HepG2 (cell line): Measurements from ENCODE around the gene NLRP12. TPM values are rescaled to one million over a fixed set of nuclear protein-coding genes. Genes with fewer than 3 reads are reported as not detected.
A peak's percentile ranks its signal among the peaks of the same experiment; 100 is the strongest.

Source experiments
- HNRNPLL ChIP-seq: fragments of 200-400 bp; formaldehyde crosslinking; IDR thresholded peaks from 2 replicates; pipeline ENCODE4 v1.6.1; 2017; ENCODE audit warnings: mild to moderate bottlenecking, low read depth, low read length; ENCODE audit not compliant: poor library complexity, severe bottlenecking
- KMT2B ChIP-seq: IDR thresholded peaks from 2 replicates; pipeline ENCODE4 v1.6.1; 2016; ENCODE audit warnings: missing genetic modification reagents, missing compliant biosample characterization
- LCORL ChIP-seq, 2 experiments: fragments of 450-650 bp in 1 of 2; sonication (generic) in 1 of 2; formaldehyde crosslinking in 1 of 2; IDR thresholded peaks; 2 replicates each; pipeline versions ENCODE4 v1.5.0 to v1.6.1; 2017 to 2020; ENCODE audit warnings: antibody characterized with exemption in 1 of 2, missing genetic modification reagents in 1 of 2
- MAFF ChIP-seq: IDR thresholded peaks from 2 replicates; pipeline ENCODE4 v1.6.1; 2011; ENCODE audit warnings: low read depth, low read length, improper control_type of control experiment
- MAFK ChIP-seq, 2 experiments: IDR thresholded peaks in 1 of 2; conservative IDR thresholded peaks in 1 of 2; 2 replicates each; pipeline ENCODE4 v1.6.1; 2011; ENCODE audit warnings: improper control_type of control experiment in 2 of 2, low read length in 2 of 2
- MTERF4 ChIP-seq: sonication (generic); formaldehyde crosslinking; IDR thresholded peaks from 2 replicates; pipeline ENCODE4 v1.8.0; 2023; ENCODE audit warnings: mild to moderate bottlenecking, missing genetic modification reagents
- NCOR1 ChIP-seq: fragments of 200-600 bp; sonication (generic); IDR thresholded peaks from 2 replicates; pipeline ENCODE4 v1.7.0; 2017; ENCODE audit warnings: antibody characterized with exemption, low read length, borderline replicate concordance
- NFKBIZ ChIP-seq: IDR thresholded peaks from 2 replicates; pipeline ENCODE4 v1.6.1; 2018; ENCODE audit warnings: missing genetic modification reagents, missing compliant biosample characterization
- NKX3-1 ChIP-seq: sonication (generic); formaldehyde crosslinking; IDR thresholded peaks from 2 replicates; pipeline ENCODE4 v1.5.0; 2020; ENCODE audit warnings: missing genetic modification reagents
- YEATS4 ChIP-seq: sonication (generic); formaldehyde crosslinking; IDR thresholded peaks from 2 replicates; pipeline ENCODE4 v1.4.0; 2020; ENCODE audit warnings: missing genetic modification reagents, borderline replicate concordance
- ZBTB37 ChIP-seq: sonication (generic); formaldehyde crosslinking; IDR thresholded peaks from 2 replicates; pipeline ENCODE4 v1.4.0; 2020; ENCODE audit warnings: mild to moderate bottlenecking, missing genetic modification reagents
- ZFP91 ChIP-seq: sonication (generic); formaldehyde crosslinking; IDR thresholded peaks from 2 replicates; pipeline ENCODE4 v1.9.0; 2022; ENCODE audit warnings: missing genetic modification reagents, mild to moderate bottlenecking, borderline replicate concordance
- ZFX ChIP-seq: sonication (generic); formaldehyde crosslinking; IDR thresholded peaks from 2 replicates; pipeline ENCODE4 v1.4.0; 2020; ENCODE audit warnings: mild to moderate bottlenecking, low read depth, missing genetic modification reagents, moderate library complexity
- ZNF136 ChIP-seq: sonication (generic); formaldehyde crosslinking; IDR thresholded peaks from 2 replicates; pipeline ENCODE4 v1.8.1; 2022; ENCODE audit warnings: low read depth, mild to moderate bottlenecking, moderate library complexity, missing genetic modification reagents
- ZNF234 ChIP-seq: sonication (generic); formaldehyde crosslinking; conservative IDR thresholded peaks from 2 replicates; pipeline ENCODE4 v1.5.1; 2020; ENCODE audit warnings: mild to moderate bottlenecking, missing genetic modification reagents
- ZNF335 ChIP-seq: sonication (generic); formaldehyde crosslinking; IDR thresholded peaks from 2 replicates; pipeline ENCODE4 v1.4.0; 2020; ENCODE audit warnings: missing genetic modification reagents
- ZNF484 ChIP-seq: sonication (generic); formaldehyde crosslinking; IDR thresholded peaks from 2 replicates; pipeline ENCODE4 v1.5.1; 2020; ENCODE audit warnings: mild to moderate bottlenecking, low read depth, missing genetic modification reagents, borderline replicate concordance
- ZNF550 ChIP-seq: sonication (generic); formaldehyde crosslinking; IDR thresholded peaks from 2 replicates; pipeline ENCODE4 v1.4.0; 2020; ENCODE audit warnings: mild to moderate bottlenecking, missing genetic modification reagents, borderline replicate concordance
- ZNF691 ChIP-seq: sonication (generic); formaldehyde crosslinking; IDR thresholded peaks from 2 replicates; pipeline ENCODE4 v1.4.0; 2020; ENCODE audit warnings: missing genetic modification reagents, low read depth, mild to moderate bottlenecking, borderline replicate concordance
- ZNF709 ChIP-seq: sonication (generic); formaldehyde crosslinking; IDR thresholded peaks from 2 replicates; pipeline ENCODE4 v1.5.0; 2020; ENCODE audit warnings: mild to moderate bottlenecking, missing genetic modification reagents
- ZSCAN29 ChIP-seq: sonication (generic); formaldehyde crosslinking; conservative IDR thresholded peaks from 2 replicates; pipeline ENCODE4 v1.4.0; 2020; ENCODE audit warnings: mild to moderate bottlenecking, missing genetic modification reagents
- polyA plus RNA-seq, 8 experiments: library from polyadenylated mRNA; depleted of rRNA in 3 of 8; stranded (reverse) in 7 of 8; unstranded in 1 of 8; fragments of >200 nt; fragmentation: Illumina TruSeq in 4 of 8; extraction: Trizol in 4 of 8; gene quantifications; 2 replicates each; pipeline versions ENCODE4 v1.2.1 to v1.2.3, GENCODE V29; 2011 to 2016; ENCODE audit warnings: low read depth in 4 of 8, missing spikeins in 1 of 8, mixed read lengths in 1 of 8; ENCODE audit not compliant: insufficient read depth in 1 of 8
- total RNA-seq, 5 experiments: library from RNA; depleted of rRNA; stranded (reverse); fragments of >200 nt; fragmentation: Illumina TruSeq; extraction: Trizol; gene quantifications; 2 replicates each; pipeline ENCODE4 v1.2.3, GENCODE V29; 2016; ENCODE audit warnings: low read depth in 1 of 5
- TF ChIP-seq, protein P1 (sequence below), 2 experiments: fragments of 450-650 bp in 1 of 2; sonication (generic) in 1 of 2; formaldehyde crosslinking; IDR thresholded peaks; 2 replicates each; pipeline versions ENCODE4 v1.5.0 to v1.8.0; 2020 to 2022; ENCODE audit warnings: mild to moderate bottlenecking in 1 of 2, missing genetic modification reagents in 1 of 2

Gene NLRP12
- total and polyA plus RNA-seq, 2 of the 13 experiments (the other 11 are each of a cell fraction or from before 2014, with no cell fraction given) = 0.15 to 0.20 TPM

- 0 out of 2 replicates have a peak, but pooled peaks have one; percentile 56 for TF ChIP-seq ZBTB37
- TF ChIP-seq NKX3-1 (CRISPR knock-in tag) = no peak; the same call in 1 of the 2 replicates
- no peak for TF ChIP-seq HNRNPLL
- peak; percentile 55; the same call in 1 of the 2 replicates for TF ChIP-seq ZFX
- peak; percentile 47; the same call in 1 of the 2 replicates for TF ChIP-seq MAFF
- peak; percentile 72 for TF ChIP-seq NCOR1
- TF ChIP-seq NFKBIZ (CRISPR knock-in tag) = peak; percentile 46; the same call in 1 of the 2 replicates
- no peak for TF ChIP-seq ZNF691 (CRISPR knock-in tag)
- TF ChIP-seq ZNF484 (CRISPR knock-in tag) = no peak
- no peak for TF ChIP-seq ZNF136 (CRISPR knock-in tag)
- 0 out of 2 replicates have a peak, but pooled peaks have one; percentile 26 for TF ChIP-seq ZNF335 (CRISPR knock-in tag)
- TF ChIP-seq ZNF709 (CRISPR knock-in tag) = peak; percentile 74; the same call in 1 of the 2 replicates
- TF ChIP-seq ZSCAN29 = 0 out of 2 replicates have a peak, but pooled peaks have one; percentile 55
- TF ChIP-seq ZNF550 (CRISPR knock-in tag) = peak; percentile 63; the same call in 1 of the 2 replicates
- TF ChIP-seq MAFK (conservative IDR thresholded peaks at IDR 0.05 in 1 of 2, IDR thresholded peaks at IDR 0.05 in 1 of 2; ENCODE audit: low read length in 2 of 2) = peak in 1 of 2 experiments; percentile 53; a peak in 2 of 4 replicates
- TF ChIP-seq, protein P1, sequence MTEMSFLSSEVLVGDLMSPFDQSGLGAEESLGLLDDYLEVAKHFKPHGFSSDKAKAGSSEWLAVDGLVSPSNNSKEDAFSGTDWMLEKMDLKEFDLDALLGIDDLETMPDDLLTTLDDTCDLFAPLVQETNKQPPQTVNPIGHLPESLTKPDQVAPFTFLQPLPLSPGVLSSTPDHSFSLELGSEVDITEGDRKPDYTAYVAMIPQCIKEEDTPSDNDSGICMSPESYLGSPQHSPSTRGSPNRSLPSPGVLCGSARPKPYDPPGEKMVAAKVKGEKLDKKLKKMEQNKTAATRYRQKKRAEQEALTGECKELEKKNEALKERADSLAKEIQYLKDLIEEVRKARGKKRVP (CRISPR knock-in tag; IDR thresholded peaks at IDR 0.05) = peak in 1 of 2 experiments; percentile 27; a peak in 2 of 4 replicates
- peak; percentile 91 for TF ChIP-seq LCORL (IDR thresholded peaks at IDR 0.05)
- peak; percentile 100 for TF ChIP-seq LCORL (CRISPR knock-in tag; IDR thresholded peaks at IDR 0.05)
- peak; percentile 59 for TF ChIP-seq ZFP91 (CRISPR knock-in tag)
- TF ChIP-seq YEATS4 = peak; percentile 34; the same call in 1 of the 2 replicates
- peak; percentile 50; the same call in 1 of the 2 replicates for TF ChIP-seq KMT2B (CRISPR knock-in tag)
- TF ChIP-seq MTERF4 (CRISPR knock-in tag) = peak; percentile 83; the same call in 1 of the 2 replicates
- TF ChIP-seq ZNF234 (CRISPR knock-in tag) = no peak
These were observed 40.3 kb upstream of the NLRP12 start (continued) for GRCh38 chr19:53864308-53864836.
